ENCODE results near the gene STK39. TPM values are rescaled to one million over a fixed set of nuclear protein-coding genes. Genes with fewer than 3 reads are reported as not detected.
A peak's percentile ranks its signal among the peaks of the same experiment; 100 is the strongest.

The STK39 gene
- total RNA-seq, 2 donors from 2014 or later: 21.5 to 27.9 TPM

DNA sequence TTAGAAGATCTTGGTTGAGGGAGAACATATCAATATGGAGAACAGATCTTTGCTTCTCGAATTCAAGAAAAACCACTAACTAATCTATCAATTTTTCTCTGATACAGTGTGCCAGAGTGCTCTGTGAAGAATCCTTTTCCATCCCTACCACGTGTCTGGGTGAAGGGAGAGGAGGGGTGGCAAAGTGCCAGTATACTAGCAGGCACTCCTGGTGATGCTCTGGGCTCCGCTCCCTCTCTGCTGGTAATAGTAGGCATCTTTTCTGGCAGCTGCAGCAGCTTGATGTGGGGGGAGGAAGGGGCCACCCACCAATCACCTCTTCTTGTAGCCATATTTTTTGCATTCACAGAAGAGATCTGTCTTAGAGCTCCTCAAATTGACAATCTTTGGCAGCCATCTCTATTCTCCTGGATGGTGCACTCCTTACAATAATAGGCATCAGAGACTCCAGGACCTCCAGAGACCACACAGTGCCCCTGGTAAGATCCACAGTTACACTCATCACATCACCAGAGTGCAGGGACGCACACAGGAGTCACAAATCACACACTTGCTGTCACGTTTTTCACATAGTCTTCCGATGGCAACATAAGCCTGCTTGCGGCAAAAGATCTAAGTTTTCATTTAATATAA is 15.7 kb downstream of the STK39 start:
- Mint-ChIP-seq H3K27me3 (no peaks in the 10 kb centered on the region), H3K27ac (no peak overlapping the region), H3K9me3 (no peaks in the 10 kb centered on the region), H3K4me3 (no peak overlapping the region), H3K4me1 (peaks cover 14% of the 10 kb centered on the region), H3K36me3 (ENCODE audit: low read depth) (peaks cover 26% of the 10 kb centered on the region)
- ATAC-seq (replicated peaks): no peak

GRCh38 chr2:168230389-168230788 is 17.0 kb downstream of the STK39 start:
- Mint-ChIP-seq H3K27me3 (no peaks in the 10 kb centered on the region), H3K4me3 (no peak overlapping the region), H3K27ac (no peak overlapping the region), H3K4me1 (peaks cover 14% of the 10 kb centered on the region), H3K36me3 (ENCODE audit: low read depth) (peaks cover 26% of the 10 kb centered on the region), H3K9me3 (no peaks in the 10 kb centered on the region)
- ATAC-seq (replicated peaks): no peak

DNA sequence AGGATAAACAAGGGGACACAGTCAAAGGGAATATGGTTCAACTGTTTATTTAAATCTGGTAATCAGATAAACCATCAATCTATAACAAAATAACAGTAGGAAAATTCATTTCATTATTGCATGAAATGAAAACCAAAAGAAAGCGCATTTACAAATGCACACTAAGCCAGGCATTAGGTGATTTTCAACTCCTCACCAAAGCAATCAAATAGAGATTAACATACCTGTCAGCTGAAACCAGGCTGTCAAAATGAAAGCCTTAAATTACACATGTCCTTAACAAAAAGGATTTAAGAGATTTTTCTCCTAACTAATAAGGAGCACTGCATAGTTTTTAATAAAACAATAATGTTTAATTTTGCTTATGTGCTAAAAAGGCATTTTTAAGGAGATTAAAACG is 23.0 kb downstream of the STK39 start:
- Mint-ChIP-seq H3K4me1 (peaks cover 25% of the 10 kb centered on the region), H3K27ac (no peak overlapping the region), H3K36me3 (ENCODE audit: low read depth) (peaks cover 13% of the 10 kb centered on the region), H3K4me3 (no peak overlapping the region), H3K9me3 (no peaks in the 10 kb centered on the region), H3K27me3 (no peaks in the 10 kb centered on the region)
- ATAC-seq (replicated peaks): peak; percentile 89

- H3K4me3 Mint-ChIP-seq: no peak overlapping the region
- peaks cover 13% of the 10 kb centered on the region for H3K36me3 Mint-ChIP-seq (ENCODE audit: low read depth)
- no peaks in the 10 kb centered on the region for H3K9me3 Mint-ChIP-seq
- no peak for ATAC-seq (replicated peaks)
- no peaks in the 10 kb centered on the region for H3K27me3 Mint-ChIP-seq
- H3K27ac Mint-ChIP-seq: no peak overlapping the region
- peaks cover 30% of the 10 kb centered on the region for H3K4me1 Mint-ChIP-seq
Measured at GRCh38 chr2:168222088-168222487, 25.3 kb downstream of the STK39 start.

DNA sequence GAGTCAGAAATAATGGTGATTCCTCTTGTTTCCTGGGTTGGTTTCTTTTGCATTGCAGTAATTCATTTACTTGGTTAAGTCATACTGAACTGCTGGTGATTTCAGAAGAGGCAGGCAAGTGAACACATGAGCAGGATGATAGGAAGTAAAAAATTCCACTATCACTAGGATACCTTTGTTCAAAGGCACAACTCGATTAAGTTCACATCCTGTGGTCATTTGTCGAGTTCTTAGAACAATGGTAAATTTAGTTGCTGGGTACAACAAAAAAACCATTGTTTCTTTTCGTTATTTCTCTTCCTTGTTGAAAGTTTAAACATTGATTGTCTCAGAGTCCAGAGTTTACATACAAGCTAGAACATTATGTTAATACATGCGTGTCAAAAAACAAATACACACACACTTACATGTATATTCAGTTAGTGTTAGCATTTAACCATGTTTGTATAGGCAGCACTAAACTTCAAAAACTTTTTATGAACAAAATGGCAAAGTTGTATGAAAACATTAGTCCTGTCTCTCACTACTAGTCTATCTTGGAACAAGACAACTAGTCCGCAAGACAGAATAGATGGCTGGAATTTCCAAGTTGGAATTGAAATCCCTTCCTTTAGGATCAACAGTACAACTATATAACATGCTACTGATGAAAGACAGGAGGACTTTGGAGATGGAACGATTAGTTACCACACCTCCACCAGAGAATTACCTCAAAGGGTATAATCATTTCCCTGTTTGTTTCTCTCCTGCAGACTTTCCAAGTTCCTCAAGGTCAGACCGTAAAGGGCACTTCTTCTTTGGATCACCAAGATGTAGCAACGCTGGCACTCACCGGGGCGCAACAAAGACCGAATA is 26.2 kb downstream of the STK39 start:
- peaks cover 13% of the 10 kb centered on the region for H3K36me3 Mint-ChIP-seq (ENCODE audit: low read depth)
- ATAC-seq (replicated peaks): peak; percentile 26
- H3K4me1 Mint-ChIP-seq: peaks cover 30% of the 10 kb centered on the region
- no peaks in the 10 kb centered on the region for H3K27me3 Mint-ChIP-seq
- H3K4me3 Mint-ChIP-seq: no peak overlapping the region
- H3K27ac Mint-ChIP-seq: no peak overlapping the region
- no peaks in the 10 kb centered on the region for H3K9me3 Mint-ChIP-seq

GRCh38 chr2:168217920-168218319 is 29.5 kb downstream of the STK39 start:
- no peaks in the 10 kb centered on the region for H3K27me3 Mint-ChIP-seq
- H3K36me3 Mint-ChIP-seq (ENCODE audit: low read depth): peaks cover 13% of the 10 kb centered on the region
- no peaks in the 10 kb centered on the region for H3K9me3 Mint-ChIP-seq
- H3K4me3 Mint-ChIP-seq: no peak overlapping the region
- H3K4me1 Mint-ChIP-seq: peaks cover 21% of the 10 kb centered on the region
- H3K27ac Mint-ChIP-seq: no peak overlapping the region
- no peak for ATAC-seq (replicated peaks)

- no peak for ATAC-seq (replicated peaks)
- Mint-ChIP-seq H3K27me3 (no peaks in the 10 kb centered on the region), H3K9me3 (no peaks in the 10 kb centered on the region), H3K36me3 (ENCODE audit: low read depth) (peaks cover 10% of the 10 kb centered on the region), H3K27ac (no peak overlapping the region), H3K4me3 (no peak overlapping the region), H3K4me1 (peaks cover 30% of the 10 kb centered on the region)
Measured at GRCh38 chr2:168216351-168217005, 30.9 kb downstream of the STK39 start.

GRCh38 chr2:168215813-168216212 is 31.6 kb downstream of the STK39 start:
- H3K4me1 Mint-ChIP-seq: peaks cover 32% of the 10 kb centered on the region
- no peaks in the 10 kb centered on the region for H3K9me3 Mint-ChIP-seq
- no peak for ATAC-seq (replicated peaks)
- no peak overlapping the region for H3K4me3 Mint-ChIP-seq
- no peak overlapping the region for H3K27ac Mint-ChIP-seq
- H3K27me3 Mint-ChIP-seq: no peaks in the 10 kb centered on the region
- H3K36me3 Mint-ChIP-seq (ENCODE audit: low read depth): peaks cover 3% of the 10 kb centered on the region

- H3K36me3 Mint-ChIP-seq (ENCODE audit: low read depth): no peaks in the 10 kb centered on the region
- ATAC-seq (replicated peaks): no peak
- peaks cover 39% of the 10 kb centered on the region for H3K4me1 Mint-ChIP-seq
- H3K9me3 Mint-ChIP-seq: no peaks in the 10 kb centered on the region
- no peaks in the 10 kb centered on the region for H3K27me3 Mint-ChIP-seq
- peak overlapping the region; percentile 75 for H3K4me3 Mint-ChIP-seq
- H3K27ac Mint-ChIP-seq: peak overlapping the region; percentile 89
Measured at GRCh38 chr2:168212866-168213265, 34.5 kb downstream of the STK39 start.

DNA sequence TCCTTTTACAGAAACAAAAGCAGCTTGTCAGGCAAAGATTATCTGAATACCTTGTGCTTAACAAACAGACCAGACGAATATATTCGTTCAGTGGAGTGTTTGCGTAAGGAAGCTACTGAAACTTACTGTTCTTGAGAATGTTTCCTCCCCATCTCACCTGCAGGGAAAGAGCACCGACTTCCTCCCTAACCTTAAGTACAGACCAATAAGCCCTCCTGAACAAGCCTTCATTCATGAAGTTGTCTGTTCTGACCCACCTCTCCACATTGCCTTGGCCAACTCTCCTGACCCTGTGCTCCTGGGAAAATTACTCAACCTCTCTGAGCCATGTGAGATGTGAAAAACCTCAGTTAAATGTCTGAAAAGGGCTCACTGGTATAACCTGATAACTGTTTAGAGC is 35.2 kb downstream of the STK39 start:
- ATAC-seq (replicated peaks): no peak
- Mint-ChIP-seq H3K4me1 (peaks cover 46% of the 10 kb centered on the region), H3K9me3 (no peaks in the 10 kb centered on the region), H3K4me3 (peak overlapping the region; percentile 75), H3K27me3 (no peaks in the 10 kb centered on the region), H3K27ac (peak overlapping the region; percentile 89), H3K36me3 (ENCODE audit: low read depth) (no peaks in the 10 kb centered on the region)

DNA sequence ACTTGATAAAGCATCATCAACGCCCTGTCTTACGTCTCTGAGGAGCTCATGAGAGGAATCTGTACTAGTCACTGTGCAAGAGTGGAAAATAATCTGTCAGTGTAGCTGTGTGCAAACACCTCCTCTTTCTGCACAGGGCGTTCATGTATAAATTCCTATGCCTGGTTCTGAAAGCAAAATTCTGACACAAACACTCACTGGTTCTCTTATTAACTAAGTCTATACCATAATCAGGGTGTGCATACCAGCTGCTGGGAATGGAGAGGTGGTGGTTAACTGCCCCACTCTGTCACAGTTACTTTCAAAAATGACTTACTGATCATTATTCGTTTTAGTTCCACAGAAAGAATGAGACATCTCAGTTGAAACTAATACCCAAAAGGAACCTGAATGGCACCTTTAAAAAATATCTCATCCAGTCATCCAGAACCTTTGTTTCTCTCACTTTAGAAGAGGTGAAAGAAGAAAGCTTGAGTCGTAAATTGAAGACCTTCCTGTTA is 35.7 kb downstream of the STK39 start:
- ATAC-seq (replicated peaks): peak; percentile 77
- peak overlapping the region; percentile 89 for H3K27ac Mint-ChIP-seq
- H3K4me3 Mint-ChIP-seq: peak overlapping the region; percentile 75
- H3K9me3 Mint-ChIP-seq: no peaks in the 10 kb centered on the region
- no peaks in the 10 kb centered on the region for H3K27me3 Mint-ChIP-seq
- peaks cover 48% of the 10 kb centered on the region for H3K4me1 Mint-ChIP-seq
- H3K36me3 Mint-ChIP-seq (ENCODE audit: low read depth): no peaks in the 10 kb centered on the region

GRCh38 chr2:168210895-168211570 is 36.4 kb downstream of the STK39 start:
- no peaks in the 10 kb centered on the region for H3K27me3 Mint-ChIP-seq
- ATAC-seq (replicated peaks): peak; percentile 74
- H3K36me3 Mint-ChIP-seq (ENCODE audit: low read depth): no peaks in the 10 kb centered on the region
- H3K4me3 Mint-ChIP-seq: peak overlapping the region; percentile 75
- H3K9me3 Mint-ChIP-seq: no peaks in the 10 kb centered on the region
- H3K27ac Mint-ChIP-seq: peak overlapping the region; percentile 89
- H3K4me1 Mint-ChIP-seq: peaks cover 48% of the 10 kb centered on the region

- Mint-ChIP-seq H3K4me3 (peak overlapping the region; percentile 75), H3K9me3 (no peaks in the 10 kb centered on the region), H3K36me3 (ENCODE audit: low read depth) (no peaks in the 10 kb centered on the region), H3K27me3 (no peaks in the 10 kb centered on the region), H3K27ac (peak overlapping the region; percentile 89), H3K4me1 (peaks cover 48% of the 10 kb centered on the region)
- ATAC-seq (replicated peaks): no peak
Measured at GRCh38 chr2:168210216-168210894, 37.0 kb downstream of the STK39 start.

GRCh38 chr2:168208652-168209051 is 38.7 kb downstream of the STK39 start:
- peaks cover 52% of the 10 kb centered on the region for H3K4me1 Mint-ChIP-seq
- no peaks in the 10 kb centered on the region for H3K36me3 Mint-ChIP-seq (ENCODE audit: low read depth)
- no peaks in the 10 kb centered on the region for H3K9me3 Mint-ChIP-seq
- H3K27me3 Mint-ChIP-seq: no peaks in the 10 kb centered on the region
- ATAC-seq (replicated peaks): peak; percentile 41
- H3K27ac Mint-ChIP-seq: peak overlapping the region; percentile 26
- H3K4me3 Mint-ChIP-seq: peak overlapping the region; percentile 48

Data from activated T-helper 17 cell treated with anti-CD3 and anti-CD28 coated beads, Interleukin-2, amount 50 U/mL, for 72 hours (primary cell).